IMR-90 (cell line): ENCODE measurements around the gene CEP57L1. TPM values are rescaled to one million over a fixed set of nuclear protein-coding genes. Genes with fewer than 3 reads are reported as not detected.

Source experiments
- ATAC-seq: fragments of 200-7000 bp; cut with Tn5 transposase; 2 replicates; pipeline ENCODE4 v1.9.1; 2020; ENCODE audit warnings: low read depth, mild to moderate bottlenecking, moderate library complexity
- BruUV-seq: library from RNA; stranded (reverse); fragments of 400-500 nt; replicated peaks from 2 replicates; lab custom pipeline; 2021; lab: Mats Ljungman, UMichigan
- CTCF ChIA-PET: fragments of 300-600 bp; formaldehyde crosslinking; extraction: SDS; loops from one replicate; lab custom pipeline; 2021; ENCODE audit warnings: antibody characterized with exemption; lab: Yijun Ruan, JAX
- POLR2A ChIA-PET: fragments of 300-600 bp; sonication (Branson Sonifier 250); formaldehyde crosslinking; loops from one replicate; lab custom pipeline; 2022; ENCODE audit warnings: antibody characterized with exemption; ENCODE audit not compliant: unreplicated experiment; lab: Charles Lee
- DNase-seq: peaks from one replicate; pipeline ENCODE4 v3.0.0; 2013
- H2AFZ ChIP-seq: replicated peaks from 2 replicates; pipeline ENCODE3; 2013; ENCODE audit warnings: low read length, mild to moderate bottlenecking; ENCODE audit not compliant: poor library complexity
- H2AK5ac ChIP-seq: 2 replicates; pipeline ENCODE4 v1.6.1; 2013; ENCODE audit warnings: low read depth, low read length, inconsistent platforms
- H2AK9ac ChIP-seq: replicated peaks from 2 replicates; pipeline ENCODE3; 2013; ENCODE audit warnings: mild to moderate bottlenecking, low read depth, low read length, moderate library complexity; ENCODE audit not compliant: poor library complexity
- H2BK120ac ChIP-seq: 2 replicates; pipeline ENCODE4 v1.6.1; 2013; ENCODE audit warnings: low read depth, low read length, inconsistent platforms
- H2BK15ac ChIP-seq: 3 replicates; pipeline ENCODE4 v1.6.1; 2013; ENCODE audit warnings: low read depth, low read length, inconsistent platforms
- H2BK20ac ChIP-seq: 2 replicates; pipeline ENCODE4 v1.6.1; 2013; ENCODE audit warnings: low read depth, mild to moderate bottlenecking, inconsistent platforms, low read length, moderate library complexity
- H2BK5ac ChIP-seq: 2 replicates; pipeline ENCODE4 v1.6.1; 2013; ENCODE audit warnings: mild to moderate bottlenecking, low read depth, low read length, inconsistent platforms; ENCODE audit not compliant: poor library complexity, severe bottlenecking
- H3K14ac ChIP-seq: replicated peaks from 2 replicates; pipeline ENCODE4 v1.6.1; 2013; ENCODE audit warnings: low read depth, low read length, inconsistent platforms
- H3K18ac ChIP-seq: 2 replicates; pipeline ENCODE4 v1.6.1; 2013; ENCODE audit warnings: low read depth, low read length, control low read depth
- H3K23ac ChIP-seq: 2 replicates; pipeline ENCODE4 v1.6.1; 2013; ENCODE audit warnings: low read depth, low read length, inconsistent platforms
- H3K27ac ChIP-seq: 2 replicates; pipeline ENCODE4 v1.5.1; 2013; ENCODE audit warnings: mild to moderate bottlenecking, control low read depth, low read length; ENCODE audit not compliant: insufficient read depth
- H3K27me3 ChIP-seq: 2 replicates; pipeline ENCODE4 v1.6.1; 2013; ENCODE audit warnings: low read length; ENCODE audit not compliant: control insufficient read depth, insufficient read depth
- H3K36me3 ChIP-seq: 2 replicates; pipeline ENCODE4 v1.6.1; 2013; ENCODE audit warnings: low read length, mixed read lengths; ENCODE audit not compliant: control insufficient read depth, insufficient read depth
- H3K4ac ChIP-seq: 2 replicates; pipeline ENCODE4 v1.6.1; 2013; ENCODE audit warnings: low read depth, low read length, inconsistent platforms
- H3K4me1 ChIP-seq: 2 replicates; pipeline ENCODE4 v1.6.1; 2013; ENCODE audit warnings: low read length, mixed read lengths; ENCODE audit not compliant: control insufficient read depth, insufficient read depth
- H3K4me2 ChIP-seq: 2 replicates; pipeline ENCODE4 v1.6.1; 2013; ENCODE audit warnings: low read depth, mild to moderate bottlenecking, control low read depth, low read length, moderate library complexity
- H3K4me3 ChIP-seq: 2 replicates; pipeline ENCODE4 v1.5.1; 2013; ENCODE audit warnings: low read depth, mild to moderate bottlenecking, control low read depth, low read length, moderate library complexity; ENCODE audit not compliant: insufficient read depth
- H3K56ac ChIP-seq: 2 replicates; pipeline ENCODE4 v1.6.1; 2013; ENCODE audit warnings: low read length, inconsistent platforms; ENCODE audit not compliant: insufficient read depth; ENCODE audit errors: extremely low read depth
- H3K79me1 ChIP-seq, 2 experiments: 2 replicates each; pipeline ENCODE4 v1.6.1; 2013; ENCODE audit warnings: low read length in 2 of 2, inconsistent platforms in 1 of 2, low read depth in 1 of 2
- H3K9ac ChIP-seq: 2 replicates; pipeline ENCODE4 v1.6.1; 2013; ENCODE audit warnings: low read depth, low read length, control low read depth
- H3K9me1 ChIP-seq: 2 replicates; pipeline ENCODE4 v1.6.1; 2013; ENCODE audit warnings: low read length, inconsistent platforms; ENCODE audit not compliant: insufficient read depth
- H3K9me3 ChIP-seq: 2 replicates; pipeline ENCODE4 v1.6.1; 2013; ENCODE audit warnings: low read length; ENCODE audit not compliant: control insufficient read depth, insufficient read depth
- H4K20me1 ChIP-seq: 2 replicates; pipeline ENCODE4 v1.6.1; 2013; ENCODE audit warnings: low read length, inconsistent platforms; ENCODE audit not compliant: insufficient read depth
- H4K5ac ChIP-seq: 2 replicates; pipeline ENCODE4 v1.6.1; 2013; ENCODE audit warnings: mild to moderate bottlenecking, low read depth, low read length, control low read depth
- H4K8ac ChIP-seq, 2 experiments: 2 replicates each; pipeline ENCODE4 v1.6.1; 2013; ENCODE audit warnings: low read depth in 2 of 2, low read length in 2 of 2, control low read depth in 1 of 2, inconsistent platforms in 1 of 2
- H4K91ac ChIP-seq: 2 replicates; pipeline ENCODE4 v1.6.1; 2013; ENCODE audit warnings: low read depth, low read length, inconsistent platforms; ENCODE audit not compliant: insufficient read depth
- BHLHE40 ChIP-seq: fragments of 150-350 bp; IDR thresholded peaks from 2 replicates; pipeline ENCODE4 v1.6.1; 2016; ENCODE audit warnings: mild to moderate bottlenecking, low read depth, low read length
- CEBPB ChIP-seq: IDR thresholded peaks from 2 replicates; pipeline ENCODE4 v1.6.1; 2012; ENCODE audit warnings: low read depth, low read length, improper control_type of control experiment
- CHD1 ChIP-seq: IDR thresholded peaks from 2 replicates; pipeline ENCODE4 v1.6.1; 2012; ENCODE audit warnings: low read depth, low read length, improper control_type of control experiment
- CTCF ChIP-seq: conservative IDR thresholded peaks from 2 replicates; pipeline ENCODE4 v1.5.1; 2012; ENCODE audit warnings: mild to moderate bottlenecking, low read depth, low read length, improper control_type of control experiment
- FOS ChIP-seq: fragments of 150-350 bp; IDR thresholded peaks from 2 replicates; pipeline ENCODE4 v1.6.1; 2016; ENCODE audit warnings: low read depth, low read length
- MAZ ChIP-seq: IDR thresholded peaks from 2 replicates; pipeline ENCODE4 v1.6.1; 2012; ENCODE audit warnings: low read depth, mild to moderate bottlenecking, low read length, improper control_type of control experiment, moderate library complexity, borderline replicate concordance
- MXI1 ChIP-seq: IDR thresholded peaks from 2 replicates; pipeline ENCODE4 v1.6.1; 2012; ENCODE audit warnings: low read depth, mild to moderate bottlenecking, low read length, moderate library complexity, borderline replicate concordance
- NFE2L2 ChIP-seq: fragments of 150-350 bp; IDR thresholded peaks from 2 replicates; pipeline ENCODE4 v1.6.1; 2016; ENCODE audit warnings: low read depth, mild to moderate bottlenecking, low read length
- POLR2A ChIP-seq: IDR thresholded peaks from 2 replicates; pipeline ENCODE4 v1.6.1; 2012; ENCODE audit warnings: mild to moderate bottlenecking, low read depth, low read length
- RAD21 ChIP-seq: IDR thresholded peaks from 2 replicates; pipeline ENCODE4 v1.6.1; 2012; ENCODE audit warnings: low read length, improper control_type of control experiment
- RCOR1 ChIP-seq: IDR thresholded peaks from 2 replicates; pipeline ENCODE4 v1.6.1; 2012; ENCODE audit warnings: mild to moderate bottlenecking, low read length, improper control_type of control experiment; ENCODE audit not compliant: insufficient replicate concordance
- RFX5 ChIP-seq: IDR thresholded peaks from 2 replicates; pipeline ENCODE4 v1.8.0; 2012; ENCODE audit warnings: low read depth, mild to moderate bottlenecking, low read length, moderate library complexity
- SMC3 ChIP-seq: fragments of 150-350 bp; IDR thresholded peaks from 2 replicates; pipeline ENCODE4 v1.6.1; 2016; ENCODE audit warnings: low read depth, mild to moderate bottlenecking, antibody characterized with exemption, low read length, moderate library complexity
- WGBS, 2 experiments: methylation state at CpG; one replicate each; pipeline versions ENCODE4 v1.1.5 to v1.1.7; 2013; ENCODE audit warnings: missing lambda C conversion rate in 2 of 2; ENCODE audit not compliant: insufficient read length in 1 of 2; ENCODE audit errors: extremely low coverage in 2 of 2; 5-methylcytosine and 5-hydroxymethylcytosine counted together
- dilution Hi-C: fragments of 300-500 bp; cut with HindIII; formaldehyde crosslinking; loops from one replicate; pipeline ENCODE4 v1.14.3; 2018; ENCODE audit warnings: low sequenced_read_pairs; ENCODE audit not compliant: unreplicated experiment
- in situ Hi-C: fragments of 300-500 bp; cut with MboI; formaldehyde crosslinking; loops from 3 replicates; pipeline ENCODE4 v1.14.3; 2019; ENCODE audit warnings: low sequenced_read_pairs, inconsistent platforms, mixed read lengths
- intact Hi-C: fragments of 100-400 bp; cut with micrococcal nuclease; formaldehyde crosslinking; loops from 2 replicates; pipeline ENCODE4 v1.10.0; 2022
- polyA plus RNA-seq, 3 experiments: library from polyadenylated mRNA; depleted of rRNA; stranded (reverse); fragments of >200 nt; gene quantifications; 2 replicates each; pipeline ENCODE4 v1.2.3, GENCODE V29; 2012; ENCODE audit warnings: low replicate concordance in 1 of 3
- total RNA-seq: library from RNA; depleted of rRNA; stranded (reverse); fragments of >200 nt; gene quantifications from 2 replicates; pipeline ENCODE4 v1.2.3, GENCODE V29; 2012
- TF ChIP-seq, protein P1 (sequence below): fragments of 150-350 bp; IDR thresholded peaks from 2 replicates; pipeline ENCODE4 v1.6.1; 2016; ENCODE audit warnings: low read depth, mild to moderate bottlenecking, low read length, moderate library complexity, borderline replicate concordance
- TF ChIP-seq, protein P2 (sequence below): fragments of 150-350 bp; IDR thresholded peaks from 2 replicates; pipeline ENCODE4 v1.6.1; 2017; ENCODE audit warnings: mild to moderate bottlenecking, antibody characterized with exemption, low read length, low read depth

CEP57L1 gene
- total and polyA plus RNA-seq, 2 of the 4 experiments (the other 2 are of a cell fraction): 10.3 to 21.9 TPM

GRCh38 chr6:109088995-109089394 lies 6.3 kb upstream of the CEP57L1 start:
- H2AK9ac ChIP-seq: no peak overlapping the region
- no peak overlapping the region for H2BK15ac ChIP-seq
- no peak overlapping the region for H4K91ac ChIP-seq
- no peak overlapping the region for H4K8ac ChIP-seq
- no peak overlapping the region for H3K4ac ChIP-seq
- H4K5ac ChIP-seq: no peak overlapping the region
- H2BK5ac ChIP-seq: no peak overlapping the region
- H3K56ac ChIP-seq: no peak overlapping the region
- no peaks in the 10 kb centered on the region for H3K36me3 ChIP-seq
- TF ChIP-seq RCOR1 (no peak), POLR2A (no peak), RFX5 (no peak), CEBPB (no peak), CHD1 (no peak), RAD21 (no peak), NFE2L2 (no peak), MXI1 (no peak), BHLHE40 (no peak), MAZ (no peak), SMC3 (no peak), FOS (no peak), CTCF (no peak)
- TF ChIP-seq, protein P1, sequence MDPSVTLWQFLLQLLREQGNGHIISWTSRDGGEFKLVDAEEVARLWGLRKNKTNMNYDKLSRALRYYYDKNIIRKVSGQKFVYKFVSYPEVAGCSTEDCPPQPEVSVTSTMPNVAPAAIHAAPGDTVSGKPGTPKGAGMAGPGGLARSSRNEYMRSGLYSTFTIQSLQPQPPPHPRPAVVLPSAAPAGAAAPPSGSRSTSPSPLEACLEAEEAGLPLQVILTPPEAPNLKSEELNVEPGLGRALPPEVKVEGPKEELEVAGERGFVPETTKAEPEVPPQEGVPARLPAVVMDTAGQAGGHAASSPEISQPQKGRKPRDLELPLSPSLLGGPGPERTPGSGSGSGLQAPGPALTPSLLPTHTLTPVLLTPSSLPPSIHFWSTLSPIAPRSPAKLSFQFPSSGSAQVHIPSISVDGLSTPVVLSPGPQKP: no peak
- TF ChIP-seq, protein P2, sequence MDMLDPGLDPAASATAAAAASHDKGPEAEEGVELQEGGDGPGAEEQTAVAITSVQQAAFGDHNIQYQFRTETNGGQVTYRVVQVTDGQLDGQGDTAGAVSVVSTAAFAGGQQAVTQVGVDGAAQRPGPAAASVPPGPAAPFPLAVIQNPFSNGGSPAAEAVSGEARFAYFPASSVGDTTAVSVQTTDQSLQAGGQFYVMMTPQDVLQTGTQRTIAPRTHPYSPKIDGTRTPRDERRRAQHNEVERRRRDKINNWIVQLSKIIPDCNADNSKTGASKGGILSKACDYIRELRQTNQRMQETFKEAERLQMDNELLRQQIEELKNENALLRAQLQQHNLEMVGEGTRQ: no peak
- in situ Hi-C loops: no loop called here
- ChIA-PET CTCF (no interaction called here), POLR2A (no interaction called here)
- H2AK5ac ChIP-seq: no peak overlapping the region
- H3K27me3 ChIP-seq: no peaks in the 10 kb centered on the region
- dilution Hi-C loops: no loop called here
- ATAC-seq (no peak), DNase-seq (no peak)
- H3K79me1 ChIP-seq: peaks cover 21 to 40% of the 10 kb centered on the region in 2 experiments
- H3K4me3 ChIP-seq: no peak overlapping the region
- no peak overlapping the region for H3K27ac ChIP-seq
- no peak overlapping the region for H2BK120ac ChIP-seq
- H3K18ac ChIP-seq: no peak overlapping the region
- H3K14ac ChIP-seq: no peak overlapping the region
- no peak overlapping the region for H2BK20ac ChIP-seq
- no CpG with 5 or more reads among the region's 1 CpG for WGBS, 2 experiments
- no TSS peak for BruUV-seq
- no peak overlapping the region for H2AFZ ChIP-seq
- no peak overlapping the region for H3K4me2 ChIP-seq
- H3K9ac ChIP-seq: no peak overlapping the region
- peaks cover 3% of the 10 kb centered on the region; the same call in 1 of the 2 replicates for H3K9me1 ChIP-seq
- H3K4me1 ChIP-seq: peaks cover 3% of the 10 kb centered on the region; the same call in 1 of the 2 replicates
- peaks cover 4% of the 10 kb centered on the region; the same call in 1 of the 2 replicates for H4K20me1 ChIP-seq
- H3K23ac ChIP-seq: no peak overlapping the region
- intact Hi-C loops: no loop called here
- H3K9me3 ChIP-seq: no peaks in the 10 kb centered on the region
